B cell (primary cell): ENCODE data around the gene ELMO1.

ENCODE experiments used
- EZH2 ChIP-seq: IDR thresholded peaks from 2 replicates; pipeline ENCODE4 v1.6.1; 2012; ENCODE audit warnings: borderline replicate concordance, low read depth, mild to moderate bottlenecking, moderate library complexity, low read length; ENCODE audit not compliant: insufficient read depth, poor library complexity, severe bottlenecking
- TF ChIP-seq, protein P1 (sequence below): fragments of 200-600 bp; IDR thresholded peaks from one replicate; pipeline ENCODE4 v1.8.0; 2022; ENCODE audit warnings: antibody characterized with exemption, mild to moderate bottlenecking

DNA sequence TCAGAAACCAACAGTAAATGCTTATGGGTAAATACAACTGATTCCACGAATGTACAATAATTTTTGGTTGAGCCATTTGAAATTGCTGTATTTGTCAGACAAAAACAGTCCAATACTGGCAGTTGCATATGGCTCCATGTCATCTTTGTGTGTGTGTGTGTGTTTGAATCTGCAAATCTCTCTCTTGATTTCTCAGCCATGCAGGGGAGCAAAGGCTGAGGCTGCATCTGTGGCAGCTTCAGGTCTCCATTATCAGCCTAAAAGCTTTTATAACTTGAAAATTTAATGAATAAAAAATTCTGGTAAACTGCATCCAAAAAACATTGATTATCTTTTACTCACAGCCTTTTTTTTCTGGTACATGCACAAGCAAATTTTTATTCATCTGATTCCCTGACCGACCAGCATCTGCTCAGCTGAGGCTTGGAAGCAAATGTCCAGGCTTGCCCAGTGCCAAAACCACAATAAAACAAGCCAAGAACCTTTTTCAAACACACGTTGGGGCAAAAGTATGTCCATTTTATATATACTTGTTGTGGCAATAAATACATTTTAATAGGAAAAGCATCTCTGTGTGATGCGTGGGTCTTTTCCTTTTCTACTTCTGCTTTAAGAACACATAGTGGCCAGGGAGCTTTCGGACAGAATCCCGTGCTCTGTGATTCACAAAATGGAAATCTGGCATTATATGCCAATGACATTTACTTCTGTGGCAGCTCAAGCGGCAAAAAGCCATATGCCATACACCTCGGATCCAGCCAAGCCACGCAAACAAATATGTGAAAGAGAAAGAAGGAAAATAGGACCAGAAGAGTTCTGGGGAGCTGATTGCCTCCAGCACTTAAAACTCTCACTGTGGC lies 448.8 kb downstream of the ELMO1 start:
- TF ChIP-seq, protein P1, sequence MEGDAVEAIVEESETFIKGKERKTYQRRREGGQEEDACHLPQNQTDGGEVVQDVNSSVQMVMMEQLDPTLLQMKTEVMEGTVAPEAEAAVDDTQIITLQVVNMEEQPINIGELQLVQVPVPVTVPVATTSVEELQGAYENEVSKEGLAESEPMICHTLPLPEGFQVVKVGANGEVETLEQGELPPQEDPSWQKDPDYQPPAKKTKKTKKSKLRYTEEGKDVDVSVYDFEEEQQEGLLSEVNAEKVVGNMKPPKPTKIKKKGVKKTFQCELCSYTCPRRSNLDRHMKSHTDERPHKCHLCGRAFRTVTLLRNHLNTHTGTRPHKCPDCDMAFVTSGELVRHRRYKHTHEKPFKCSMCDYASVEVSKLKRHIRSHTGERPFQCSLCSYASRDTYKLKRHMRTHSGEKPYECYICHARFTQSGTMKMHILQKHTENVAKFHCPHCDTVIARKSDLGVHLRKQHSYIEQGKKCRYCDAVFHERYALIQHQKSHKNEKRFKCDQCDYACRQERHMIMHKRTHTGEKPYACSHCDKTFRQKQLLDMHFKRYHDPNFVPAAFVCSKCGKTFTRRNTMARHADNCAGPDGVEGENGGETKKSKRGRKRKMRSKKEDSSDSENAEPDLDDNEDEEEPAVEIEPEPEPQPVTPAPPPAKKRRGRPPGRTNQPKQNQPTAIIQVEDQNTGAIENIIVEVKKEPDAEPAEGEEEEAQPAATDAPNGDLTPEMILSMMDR, result no peak
- TF ChIP-seq EZH2, result no peak
